ENCODE results near the gene HUNK.
"Not testable (repeated sequence)": the region's sequence is repeated elsewhere in the genome, so short reads cannot be mapped to it uniquely, and the experiment has no call there.

Gene HUNK

DNA sequence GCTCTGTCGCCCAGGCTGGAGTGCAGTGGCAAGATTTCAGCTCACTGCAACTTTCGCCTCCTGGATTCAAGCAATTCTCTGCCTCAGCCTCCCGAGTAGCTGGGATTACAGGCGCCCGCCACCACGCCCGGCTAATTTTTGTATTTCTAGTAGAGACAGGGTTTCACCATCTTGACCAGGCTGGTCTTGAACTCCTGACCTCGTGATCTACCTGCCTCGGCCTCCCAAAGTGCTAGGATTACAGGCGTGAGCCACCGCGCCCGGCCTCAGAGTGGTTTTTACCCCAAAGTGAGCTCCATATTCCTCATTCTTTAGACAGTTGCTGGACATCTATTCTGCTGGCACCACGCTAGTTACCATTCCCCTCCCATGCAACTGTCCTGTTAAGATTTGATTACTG, 1.4 kb upstream of the HUNK start:
- not testable (repeated sequence) for H3K36me3 ChIP-seq (ENCODE audit: control insufficient read depth, insufficient read depth, low read length); H3K9me3 ChIP-seq (ENCODE audit: control insufficient read depth, insufficient read depth, low read depth, low read length); H3K4me3 ChIP-seq (ENCODE audit: low read depth, low read length); H3K27ac ChIP-seq (ENCODE audit: low read depth, low read length); H3K9ac ChIP-seq (ENCODE audit: low read length)
- peaks cover 28% of the 10 kb centered on the region for H3K4me1 ChIP-seq (ENCODE audit: control insufficient read depth, insufficient read depth, low read length)
- H3K27me3 ChIP-seq (ENCODE audit: control insufficient read depth, insufficient read depth, low read length): peaks cover 28% of the 10 kb centered on the region

DNA sequence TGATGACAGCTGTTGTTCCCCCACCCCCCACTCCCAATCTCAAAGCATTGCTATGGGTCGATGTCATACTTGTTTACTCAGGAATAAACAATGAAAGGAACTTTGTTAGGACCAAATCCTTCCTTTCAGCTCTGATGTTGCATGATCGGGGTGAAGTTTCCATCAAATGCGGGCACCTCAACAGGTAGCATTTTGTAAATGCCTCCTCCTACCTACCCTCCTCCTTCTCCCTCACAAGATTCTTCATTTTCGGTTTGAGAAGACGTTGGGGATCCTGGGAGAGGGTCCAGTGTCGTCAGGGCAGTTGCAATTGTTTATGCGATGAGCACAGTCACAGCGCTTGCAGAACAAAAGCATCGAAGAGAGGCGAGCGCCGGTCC, 758 bp upstream of the HUNK start:
- Histone ChIP-seq H3K9me3 (ENCODE audit: control insufficient read depth, insufficient read depth, low read depth, low read length) (no peaks in the 10 kb centered on the region), H3K36me3 (ENCODE audit: control insufficient read depth, insufficient read depth, low read length) (no peaks in the 10 kb centered on the region), H3K27me3 (ENCODE audit: control insufficient read depth, insufficient read depth, low read length) (peaks cover 28% of the 10 kb centered on the region), H3K4me1 (ENCODE audit: control insufficient read depth, insufficient read depth, low read length) (peaks cover 29% of the 10 kb centered on the region), H3K4me3 (ENCODE audit: low read depth, low read length) (peak overlapping the region; percentile 79), H3K9ac (ENCODE audit: low read length) (peak overlapping the region; percentile 69), H3K27ac (ENCODE audit: low read depth, low read length) (no peak overlapping the region)

DNA sequence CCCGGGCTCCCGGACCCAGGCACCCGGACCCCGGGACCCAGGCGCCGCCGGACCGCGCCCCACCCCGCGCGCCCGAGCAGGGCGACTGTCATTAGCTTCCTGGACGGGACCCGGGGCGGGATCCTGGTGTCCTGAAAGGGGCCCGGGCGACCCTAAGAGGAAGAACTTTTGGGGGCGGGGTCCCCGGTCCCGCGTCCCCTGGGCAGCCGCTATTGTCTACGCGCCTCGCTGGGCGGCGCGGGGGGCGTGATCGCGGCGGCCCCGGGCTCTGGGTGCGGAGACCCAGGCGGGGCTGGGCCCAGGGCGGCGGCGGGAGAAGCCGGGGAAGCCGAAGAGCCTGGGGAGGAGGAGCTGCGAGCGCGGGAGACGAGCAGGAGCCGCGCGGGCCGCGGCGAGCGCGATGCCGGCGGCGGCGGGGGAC, 465 bp downstream of the HUNK start:
- peaks cover 34% of the 10 kb centered on the region for H3K4me1 ChIP-seq (ENCODE audit: control insufficient read depth, insufficient read depth, low read length)
- H3K4me3 ChIP-seq (ENCODE audit: low read depth, low read length): peak overlapping the region; percentile 79
- H3K9me3 ChIP-seq (ENCODE audit: control insufficient read depth, insufficient read depth, low read depth, low read length): no peaks in the 10 kb centered on the region
- H3K9ac ChIP-seq (ENCODE audit: low read length): peak overlapping the region; percentile 77
- H3K27ac ChIP-seq (ENCODE audit: low read depth, low read length): no peak overlapping the region
- H3K27me3 ChIP-seq (ENCODE audit: control insufficient read depth, insufficient read depth, low read length): peaks cover 28% of the 10 kb centered on the region
- no peaks in the 10 kb centered on the region for H3K36me3 ChIP-seq (ENCODE audit: control insufficient read depth, insufficient read depth, low read length)

DNA sequence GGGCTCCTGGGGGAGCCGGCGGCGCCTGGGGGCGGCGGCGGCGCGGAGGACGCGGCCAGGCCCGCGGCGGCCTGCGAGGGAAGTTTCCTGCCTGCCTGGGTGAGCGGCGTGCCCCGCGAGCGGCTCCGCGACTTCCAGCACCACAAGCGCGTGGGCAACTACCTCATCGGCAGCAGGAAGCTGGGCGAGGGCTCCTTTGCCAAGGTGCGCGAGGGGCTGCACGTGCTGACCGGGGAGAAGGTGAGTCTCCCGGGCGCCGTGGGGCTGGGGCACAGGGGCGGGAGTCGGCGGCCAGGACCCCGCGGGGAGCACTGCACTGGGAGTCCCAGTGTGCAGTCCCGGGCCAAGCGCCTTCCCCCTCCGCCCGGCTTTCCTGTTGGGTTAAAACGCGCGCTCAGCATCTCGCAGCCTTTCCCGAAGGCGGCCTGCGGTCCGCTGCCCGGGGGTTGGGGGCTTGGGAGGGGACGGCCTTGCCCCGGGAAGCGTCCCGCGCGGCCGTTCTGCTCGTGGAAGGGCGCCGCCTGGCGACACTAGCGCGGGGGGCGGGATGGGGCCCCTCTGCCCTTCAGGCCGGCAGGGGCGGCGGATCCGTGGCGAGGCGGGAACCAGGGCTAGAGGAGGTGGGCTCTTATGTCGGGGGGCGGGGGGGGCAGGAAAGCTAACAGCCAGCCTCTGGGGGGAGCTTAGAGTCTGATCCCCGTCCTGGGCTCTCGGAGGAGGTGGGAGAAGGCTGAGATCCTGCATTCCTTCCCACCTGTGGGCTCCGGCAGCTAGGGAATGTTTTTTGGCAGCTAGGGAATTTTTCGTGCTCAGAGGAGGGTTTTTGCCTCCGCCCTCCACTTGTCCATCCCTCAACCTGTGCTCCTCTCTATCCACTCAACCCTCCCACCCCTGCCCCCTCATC, 1.1 kb downstream of the HUNK start:
- Histone ChIP-seq H3K27me3 (ENCODE audit: control insufficient read depth, insufficient read depth, low read length) (peaks cover 28% of the 10 kb centered on the region), H3K27ac (ENCODE audit: low read depth, low read length) (no peak overlapping the region), H3K9me3 (ENCODE audit: control insufficient read depth, insufficient read depth, low read depth, low read length) (no peaks in the 10 kb centered on the region), H3K36me3 (ENCODE audit: control insufficient read depth, insufficient read depth, low read length) (no peaks in the 10 kb centered on the region), H3K9ac (ENCODE audit: low read length) (peak overlapping the region; percentile 77), H3K4me3 (ENCODE audit: low read depth, low read length) (peak overlapping the region; percentile 79), H3K4me1 (ENCODE audit: control insufficient read depth, insufficient read depth, low read length) (peaks cover 34% of the 10 kb centered on the region)

DNA sequence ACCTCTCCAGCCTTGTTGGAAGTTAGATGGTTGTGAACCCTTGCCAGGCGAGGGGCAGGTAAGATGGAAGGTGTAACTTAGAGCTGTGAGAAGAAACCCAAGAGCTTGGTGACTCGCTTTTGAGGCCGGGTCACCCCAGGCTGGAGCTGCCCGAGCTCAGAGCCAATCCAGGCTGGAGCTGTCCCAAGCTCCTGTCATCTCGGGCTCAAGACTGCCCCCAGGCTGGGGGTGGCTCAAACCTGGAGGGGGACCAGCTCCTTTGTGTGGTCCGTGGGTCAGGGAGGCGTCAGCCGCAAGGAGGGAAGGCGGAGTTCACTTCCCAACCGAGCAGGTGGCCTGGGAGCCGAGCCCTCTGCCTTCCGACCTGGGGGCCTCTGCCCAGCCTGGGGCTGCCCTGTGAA, 2.0 kb downstream of the HUNK start:
- Histone ChIP-seq H3K36me3 (ENCODE audit: control insufficient read depth, insufficient read depth, low read length) (no peaks in the 10 kb centered on the region), H3K4me3 (ENCODE audit: low read depth, low read length) (peak overlapping the region; percentile 79), H3K27ac (ENCODE audit: low read depth, low read length) (no peak overlapping the region), H3K9ac (ENCODE audit: low read length) (peak overlapping the region; percentile 5), H3K9me3 (ENCODE audit: control insufficient read depth, insufficient read depth, low read depth, low read length) (no peaks in the 10 kb centered on the region), H3K4me1 (ENCODE audit: control insufficient read depth, insufficient read depth, low read length) (peaks cover 40% of the 10 kb centered on the region), H3K27me3 (ENCODE audit: control insufficient read depth, insufficient read depth, low read length) (peaks cover 22% of the 10 kb centered on the region)

DNA sequence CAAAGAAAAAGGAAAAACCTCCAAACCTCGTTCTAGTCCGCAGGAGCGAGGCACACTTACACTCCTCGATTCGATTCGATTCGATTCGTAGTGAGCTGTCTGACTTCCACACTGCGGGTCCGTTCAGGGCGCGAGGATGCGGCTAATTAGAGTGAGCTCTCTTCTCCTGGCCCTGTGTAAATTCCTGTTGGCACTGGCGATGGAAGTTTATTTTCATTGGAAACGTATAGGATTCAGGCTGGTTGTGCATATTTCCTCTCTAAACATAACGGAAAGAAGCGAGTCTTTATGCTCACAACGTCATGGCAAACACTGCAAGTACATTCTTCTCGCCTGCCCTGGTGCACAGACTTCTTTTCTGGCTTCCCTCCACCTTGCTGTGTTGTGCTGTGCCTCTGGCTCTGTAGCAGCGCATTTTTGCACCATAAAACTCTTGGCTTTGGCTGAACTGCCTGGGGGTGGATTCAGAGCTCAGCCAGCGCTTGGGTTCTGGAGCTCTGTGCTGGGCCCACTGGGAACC, 2.7 kb downstream of the HUNK start:
- Histone ChIP-seq H3K4me3 (ENCODE audit: low read depth, low read length) (peak overlapping the region; percentile 79; the same call in 1 of the 2 replicates), H3K9me3 (ENCODE audit: control insufficient read depth, insufficient read depth, low read depth, low read length) (no peaks in the 10 kb centered on the region), H3K36me3 (ENCODE audit: control insufficient read depth, insufficient read depth, low read length) (no peaks in the 10 kb centered on the region), H3K4me1 (ENCODE audit: control insufficient read depth, insufficient read depth, low read length) (peaks cover 45% of the 10 kb centered on the region), H3K27me3 (ENCODE audit: control insufficient read depth, insufficient read depth, low read length) (peaks cover 15% of the 10 kb centered on the region), H3K9ac (ENCODE audit: low read length) (no peak overlapping the region), H3K27ac (ENCODE audit: low read depth, low read length) (no peak overlapping the region)

DNA sequence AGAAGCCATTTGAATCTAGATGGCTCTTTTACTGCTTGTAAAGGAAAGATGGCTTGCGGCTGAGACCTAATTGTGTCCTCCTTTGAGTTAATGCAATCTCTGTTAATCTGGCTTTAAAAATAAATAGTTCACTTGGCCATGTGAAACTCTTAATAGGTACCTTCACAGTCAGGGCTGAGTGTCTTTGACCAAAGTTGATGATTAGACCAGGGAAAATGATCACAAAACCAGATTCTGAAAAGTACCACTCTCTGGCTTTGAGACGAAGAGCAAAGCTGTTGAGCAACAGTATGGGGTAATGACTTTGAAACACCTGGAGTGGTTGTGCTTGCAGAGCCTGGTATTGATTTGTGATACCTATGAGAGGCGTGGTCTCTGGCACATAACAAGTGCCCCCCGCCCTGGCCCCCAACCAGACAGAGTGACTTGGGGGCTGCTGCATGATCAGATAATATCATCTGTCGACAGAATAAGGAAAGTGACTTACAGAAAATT, 4.7 kb downstream of the HUNK start:
- Histone ChIP-seq H3K9ac (ENCODE audit: low read length) (no peak overlapping the region), H3K36me3 (ENCODE audit: control insufficient read depth, insufficient read depth, low read length) (no peaks in the 10 kb centered on the region), H3K9me3 (ENCODE audit: control insufficient read depth, insufficient read depth, low read depth, low read length) (no peaks in the 10 kb centered on the region), H3K4me1 (ENCODE audit: control insufficient read depth, insufficient read depth, low read length) (peaks cover 37% of the 10 kb centered on the region), H3K4me3 (ENCODE audit: low read depth, low read length) (no peak overlapping the region), H3K27me3 (ENCODE audit: control insufficient read depth, insufficient read depth, low read length) (no peaks in the 10 kb centered on the region), H3K27ac (ENCODE audit: low read depth, low read length) (no peak overlapping the region)

DNA sequence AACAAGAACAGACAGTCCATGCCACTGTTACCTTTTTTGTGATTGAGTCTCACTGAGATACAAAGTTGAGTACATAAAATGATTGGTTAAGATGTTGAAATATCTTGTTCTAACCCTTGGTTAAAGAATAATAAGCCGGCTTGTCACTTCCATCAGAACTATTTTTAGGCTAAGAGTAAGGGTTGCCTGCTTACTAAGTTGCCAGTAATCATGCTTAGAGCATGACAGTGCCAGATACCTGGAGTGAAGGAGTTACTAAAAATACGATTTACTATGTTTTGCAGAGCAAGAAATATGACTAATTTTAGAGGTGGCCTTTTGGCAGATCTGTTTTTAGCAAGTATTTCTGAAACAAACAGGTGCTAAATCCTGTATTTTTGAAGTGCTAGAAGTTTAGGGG, 6.0 kb downstream of the HUNK start:
- Histone ChIP-seq H3K4me1 (ENCODE audit: control insufficient read depth, insufficient read depth, low read length) (peaks cover 37% of the 10 kb centered on the region), H3K9me3 (ENCODE audit: control insufficient read depth, insufficient read depth, low read depth, low read length) (no peaks in the 10 kb centered on the region), H3K36me3 (ENCODE audit: control insufficient read depth, insufficient read depth, low read length) (no peaks in the 10 kb centered on the region), H3K9ac (ENCODE audit: low read length) (no peak overlapping the region), H3K27ac (ENCODE audit: low read depth, low read length) (no peak overlapping the region), H3K4me3 (ENCODE audit: low read depth, low read length) (no peak overlapping the region), H3K27me3 (ENCODE audit: control insufficient read depth, insufficient read depth, low read length) (no peaks in the 10 kb centered on the region)

DNA sequence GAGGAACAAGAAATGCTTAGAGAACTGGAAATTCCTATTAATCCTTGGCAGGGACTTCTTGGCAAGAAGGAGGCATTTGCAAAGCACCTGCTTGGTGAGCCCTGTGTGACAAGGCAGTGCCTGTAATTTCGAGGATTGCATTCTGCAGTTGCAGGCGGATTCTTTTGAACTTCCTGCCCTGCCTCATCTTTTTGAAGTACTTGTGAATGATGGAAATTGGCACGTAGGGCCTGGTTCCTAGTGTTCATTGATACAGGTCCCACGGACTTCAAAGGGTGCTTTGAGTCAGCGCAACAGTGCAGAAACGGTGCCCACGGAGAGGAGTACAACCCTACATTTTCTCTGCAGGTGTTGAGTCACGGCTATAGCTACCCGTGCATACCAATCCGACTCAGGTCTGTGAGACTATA, 6.4 kb downstream of the HUNK start:
- Histone ChIP-seq H3K27ac (ENCODE audit: low read depth, low read length) (no peak overlapping the region), H3K27me3 (ENCODE audit: control insufficient read depth, insufficient read depth, low read length) (no peaks in the 10 kb centered on the region), H3K36me3 (ENCODE audit: control insufficient read depth, insufficient read depth, low read length) (no peaks in the 10 kb centered on the region), H3K9me3 (ENCODE audit: control insufficient read depth, insufficient read depth, low read depth, low read length) (no peaks in the 10 kb centered on the region), H3K9ac (ENCODE audit: low read length) (no peak overlapping the region), H3K4me3 (ENCODE audit: low read depth, low read length) (no peak overlapping the region), H3K4me1 (ENCODE audit: control insufficient read depth, insufficient read depth, low read length) (peaks cover 37% of the 10 kb centered on the region)

DNA sequence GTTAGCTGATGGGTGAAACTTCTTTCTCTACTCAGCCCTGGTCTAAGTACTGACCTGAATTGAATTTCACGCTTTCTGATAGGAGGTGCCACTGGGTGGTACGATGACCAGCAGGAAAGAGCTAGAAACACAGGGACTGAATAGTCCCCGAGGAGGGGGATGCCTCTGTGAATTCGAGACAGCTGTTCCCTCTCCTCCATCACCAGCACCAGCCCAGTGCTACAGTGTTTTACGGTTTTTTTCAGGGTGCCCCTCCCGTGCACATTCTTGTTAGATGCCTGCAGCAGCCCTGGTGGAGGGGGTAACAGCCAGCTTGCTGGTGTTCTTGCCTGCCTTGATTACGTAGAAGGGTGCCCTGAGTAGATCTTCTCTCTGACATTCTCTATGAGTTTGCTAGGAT, 7.1 kb downstream of the HUNK start:
- Histone ChIP-seq H3K4me1 (ENCODE audit: control insufficient read depth, insufficient read depth, low read length) (peaks cover 32% of the 10 kb centered on the region), H3K9me3 (ENCODE audit: control insufficient read depth, insufficient read depth, low read depth, low read length) (no peaks in the 10 kb centered on the region), H3K4me3 (ENCODE audit: low read depth, low read length) (no peak overlapping the region), H3K36me3 (ENCODE audit: control insufficient read depth, insufficient read depth, low read length) (no peaks in the 10 kb centered on the region), H3K27ac (ENCODE audit: low read depth, low read length) (no peak overlapping the region), H3K9ac (ENCODE audit: low read length) (no peak overlapping the region), H3K27me3 (ENCODE audit: control insufficient read depth, insufficient read depth, low read length) (no peaks in the 10 kb centered on the region)

DNA sequence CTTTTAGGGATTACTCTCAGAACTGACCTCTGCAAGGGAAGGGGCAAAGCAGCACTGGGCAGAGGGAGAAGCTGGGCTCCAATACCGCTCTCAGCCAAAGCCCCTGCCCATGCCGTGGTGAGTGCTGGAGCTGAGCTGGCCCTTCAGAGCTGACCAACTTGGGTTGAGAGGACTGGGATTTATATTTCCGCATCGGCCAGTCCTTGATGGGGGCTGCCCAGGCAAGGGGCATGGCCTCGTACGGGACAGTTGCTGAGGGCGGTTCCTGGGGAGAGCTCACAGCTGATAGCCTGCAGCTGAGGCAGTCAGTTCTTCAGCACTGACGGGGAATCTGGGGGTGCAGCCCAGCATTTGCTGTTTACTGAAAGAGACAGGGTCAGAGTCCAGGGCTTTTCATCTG, 8.0 kb downstream of the HUNK start:
- Histone ChIP-seq H3K9me3 (ENCODE audit: control insufficient read depth, insufficient read depth, low read depth, low read length) (no peaks in the 10 kb centered on the region), H3K9ac (ENCODE audit: low read length) (no peak overlapping the region), H3K4me1 (ENCODE audit: control insufficient read depth, insufficient read depth, low read length) (peaks cover 23% of the 10 kb centered on the region), H3K27ac (ENCODE audit: low read depth, low read length) (no peak overlapping the region), H3K4me3 (ENCODE audit: low read depth, low read length) (no peak overlapping the region), H3K27me3 (ENCODE audit: control insufficient read depth, insufficient read depth, low read length) (no peaks in the 10 kb centered on the region), H3K36me3 (ENCODE audit: control insufficient read depth, insufficient read depth, low read length) (no peaks in the 10 kb centered on the region)

All from HUES6 (cell line).